B cell (primary cell): Measurements from ENCODE around the gene PLBD2. TPM values are rescaled to one million over a fixed set of nuclear protein-coding genes. Genes with fewer than 3 reads are reported as not detected.

Source experiments
- ATAC-seq: fragments of 200-7000 bp; cut with Tn5 transposase; one replicate; pipeline ENCODE4 v1.10.0; 2021; ENCODE audit warnings: low read depth, mild to moderate bottlenecking, moderate number of reproducible peaks, moderate library complexity
- CTCF ChIA-PET: fragments of 350-600 bp; sonication (Branson Sonifier 250); formaldehyde crosslinking; loops from one replicate; lab custom pipeline; 2021; ENCODE audit warnings: antibody characterized with exemption, inconsistent platforms; lab: Charles Lee
- POLR2A ChIA-PET: fragments of 350-600 bp; sonication (Branson Sonifier 250); formaldehyde crosslinking; loops from one replicate; lab custom pipeline; 2021; ENCODE audit warnings: antibody characterized with exemption; lab: Charles Lee
- DNase-seq: peaks from one replicate; pipeline ENCODE4 v3.0.0; 2013
- H2AFZ ChIP-seq: 2 replicates; pipeline ENCODE4 v1.6.1; 2012; ENCODE audit warnings: mild to moderate bottlenecking, low read depth, low read length; ENCODE audit not compliant: insufficient read depth, poor library complexity, severe bottlenecking
- H3K27ac ChIP-seq, 2 donors: 1 replicate in 1 of 2; 2 replicates in 1 of 2; pipeline ENCODE4 v1.5.1; 2012 to 2013; ENCODE audit warnings: low read length in 2 of 2, mild to moderate bottlenecking in 2 of 2, moderate library complexity in 1 of 2
- H3K27me3 ChIP-seq, 4 experiments: fragments of 200-600 bp in 1 of 4; sonication (generic) in 1 of 4; replicated peaks in 1 of 4; 1 replicate in 2 of 4; 2 replicates in 2 of 4; pipeline versions ENCODE4 v1.6.1 to v1.7.0; 2013 to 2016; ENCODE audit warnings: low read length in 3 of 4, mild to moderate bottlenecking in 2 of 4, mixed read lengths in 1 of 4, moderate library complexity in 1 of 4; ENCODE audit not compliant: insufficient read depth in 4 of 4, control insufficient read depth in 3 of 4; ENCODE audit errors: control extremely low read depth in 1 of 4
- H3K36me3 ChIP-seq, 2 experiments: replicated peaks in 1 of 2; 1 replicate in 1 of 2; 2 replicates in 1 of 2; pipeline versions ENCODE4 v1.6.1 to v1.7.1; 2013; ENCODE audit warnings: low read length in 1 of 2; ENCODE audit not compliant: insufficient read depth in 2 of 2, control insufficient read depth in 1 of 2; ENCODE audit errors: control extremely low read depth in 1 of 2, extremely low read depth in 1 of 2
- H3K4me1 ChIP-seq, 2 donors: fragments of 200-600 bp in 1 of 2; sonication (generic) in 1 of 2; 1 replicate in 1 of 2; 2 replicates in 1 of 2; pipeline versions ENCODE4 v1.5.1 to v1.6.1; 2013 to 2017; ENCODE audit warnings: low read length in 2 of 2; ENCODE audit not compliant: control insufficient read depth in 2 of 2, insufficient read depth in 2 of 2
- H3K4me2 ChIP-seq: replicated peaks from 2 replicates; pipeline ENCODE3; 2012; ENCODE audit warnings: mild to moderate bottlenecking, low read depth, low read length; ENCODE audit not compliant: poor library complexity, severe bottlenecking
- H3K4me3 ChIP-seq, 5 experiments: fragments of 200-600 bp in 1 of 5; sonication (generic) in 1 of 5; 1 replicate in 3 of 5; 2 replicates in 2 of 5; pipeline versions ENCODE4 v1.5.1 to v1.7.0; 2011 to 2016; ENCODE audit warnings: low read length in 4 of 5, mild to moderate bottlenecking in 4 of 5, low read depth in 2 of 5, control low read depth in 1 of 5, moderate library complexity in 1 of 5; ENCODE audit not compliant: insufficient read depth in 1 of 5; ENCODE audit errors: control extremely low read depth in 1 of 5, extremely low read depth in 1 of 5
- H3K79me2 ChIP-seq: fragments of 200-600 bp; sonication (generic); one replicate; pipeline ENCODE4 v1.6.0; 2016; ENCODE audit warnings: low read length; ENCODE audit not compliant: control insufficient read depth, insufficient read depth
- H3K9ac ChIP-seq: fragments of 200-600 bp; sonication (generic); 2 replicates; pipeline ENCODE4 v1.6.1; 2017; ENCODE audit warnings: mild to moderate bottlenecking, low read length, moderate library complexity
- H3K9me3 ChIP-seq, 3 donors: one replicate each; pipeline versions ENCODE4 v1.6.1 to v1.7.1; 2013; ENCODE audit warnings: low read length in 2 of 3; ENCODE audit not compliant: control insufficient read depth in 2 of 3, insufficient read depth in 1 of 3; ENCODE audit errors: control extremely low read depth in 1 of 3
- H4K20me1 ChIP-seq: 2 replicates; pipeline ENCODE4 v1.6.0; 2012; ENCODE audit warnings: mild to moderate bottlenecking, low read length; ENCODE audit not compliant: insufficient read depth, control insufficient read depth, poor library complexity, severe bottlenecking
- H3K27ac Mint-ChIP-seq: one replicate; pipeline ENCODE4 v1.8.0; 2021; ENCODE audit warnings: mixed read lengths
- H3K27me3 Mint-ChIP-seq: one replicate; pipeline ENCODE4 v1.8.0; 2021; ENCODE audit warnings: mixed read lengths
- H3K4me1 Mint-ChIP-seq: one replicate; pipeline ENCODE4 v1.8.0; 2021; ENCODE audit warnings: mixed read lengths
- H3K4me3 Mint-ChIP-seq: one replicate; pipeline ENCODE4 v1.8.0; 2021; ENCODE audit warnings: mixed read lengths
- H3K9me3 Mint-ChIP-seq: one replicate; pipeline ENCODE4 v1.8.0; 2022; ENCODE audit warnings: mixed read lengths; ENCODE audit not compliant: insufficient read depth
- CTCF ChIP-seq: fragments of 200-600 bp; IDR thresholded peaks from one replicate; pipeline ENCODE4 v1.8.0; 2022; ENCODE audit warnings: antibody characterized with exemption, mild to moderate bottlenecking
- EZH2 ChIP-seq: IDR thresholded peaks from 2 replicates; pipeline ENCODE4 v1.6.1; 2012; ENCODE audit warnings: borderline replicate concordance, low read depth, mild to moderate bottlenecking, moderate library complexity, low read length; ENCODE audit not compliant: insufficient read depth, poor library complexity, severe bottlenecking
- WGBS: methylation state at CpG from one replicate; pipeline ENCODE4 v1.1.5; 2013; ENCODE audit warnings: missing lambda C conversion rate; ENCODE audit not compliant: insufficient coverage; 5-methylcytosine and 5-hydroxymethylcytosine counted together
- intact Hi-C: fragments of 100-400 bp; cut with micrococcal nuclease; formaldehyde crosslinking; loops from one replicate; pipeline ENCODE4 v1.10.0; 2022
- polyA plus RNA-seq: library from polyadenylated mRNA; depleted of rRNA; stranded (reverse); fragments of >200 nt; gene quantifications from 2 replicates; pipeline ENCODE4 v1.2.3, GENCODE V29; 2012
- total RNA-seq, 2 donors: library from RNA; stranded (reverse); fragments of 120-200 nt in 1 of 2; gene quantifications; 1 replicate in 1 of 2; 2 replicates in 1 of 2; pipeline versions ENCODE4 v1.2.3 to v1.2.4, GENCODE V29; 2013 to 2022

The PLBD2 gene
- total and polyA plus RNA-seq, 2 donors (not counting 1 experiment from before 2014, with no cell fraction given) = 2.9 to 11.6 TPM

GRCh38 chr12:113384778-113385177, 26.4 kb downstream of the PLBD2 start:
- POLR2A ChIA-PET = no interaction called here
- TF ChIP-seq CTCF (no peak), EZH2 (no peak)

DNA sequence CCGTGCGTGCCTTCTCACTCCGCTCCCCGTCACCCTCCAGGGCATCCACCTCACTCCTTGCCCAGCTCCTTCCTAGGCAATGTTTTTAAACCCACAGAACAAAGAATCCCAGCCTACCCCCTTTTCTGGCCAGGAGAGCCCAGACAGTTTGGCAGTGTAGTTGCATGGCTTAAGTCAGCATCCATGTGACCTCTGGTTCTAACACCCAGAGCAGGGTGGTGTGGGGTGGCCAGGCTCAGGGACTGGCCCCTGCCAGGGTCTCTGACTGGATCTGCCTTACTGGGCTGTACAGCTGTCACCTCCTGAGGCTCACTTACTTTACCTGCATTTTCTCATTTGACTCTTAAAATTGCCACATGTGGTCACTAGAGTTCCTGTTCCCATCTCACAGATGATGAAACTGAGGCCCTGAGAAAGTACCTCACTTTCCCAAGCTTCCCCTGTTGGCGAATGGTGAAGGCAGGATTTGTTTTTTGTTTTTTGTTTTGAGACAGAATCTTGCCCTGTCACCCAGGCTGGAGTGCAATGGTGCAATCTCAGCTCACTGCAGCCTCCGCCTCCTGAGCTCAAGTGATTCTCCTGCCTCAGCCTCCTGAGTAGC, 27.0 kb downstream of the PLBD2 start:
- Histone ChIP-seq H4K20me1 (no peaks in the 10 kb centered on the region), H3K4me3 (no peak overlapping the region), H3K27ac (no peak overlapping the region), H3K4me2 (no peak overlapping the region), H2AFZ (no peak overlapping the region), H3K27me3 (no peaks in the 10 kb centered on the region), H3K79me2 (no peaks in the 10 kb centered on the region), H3K9me3 (no peaks in the 10 kb centered on the region), H3K36me3 (peaks cover 0 to 11% of the 10 kb centered on the region in 2 experiments), H3K4me1 (no peaks in the 10 kb centered on the region), H3K9ac (no peak overlapping the region)
- H3K9me3 Mint-ChIP-seq = no peaks in the 10 kb centered on the region
- TF ChIP-seq CTCF = no peak
- no peak for TF ChIP-seq EZH2
- H3K27ac Mint-ChIP-seq = no peak overlapping the region
- ATAC-seq (no peak), DNase-seq (no peak)
- ChIA-PET CTCF (no interaction called here), POLR2A (no interaction called here)
- intact Hi-C loops = no loop called here
- H3K4me3 Mint-ChIP-seq = no peak overlapping the region
- WGBS = 98% methylated on average over 5 of the region's 6 CpGs
- no peaks in the 10 kb centered on the region for H3K4me1 Mint-ChIP-seq
- no peaks in the 10 kb centered on the region for H3K27me3 Mint-ChIP-seq

More at GRCh38 chr12:113384778-113385177, 26.4 kb downstream of the PLBD2 start:
- Histone ChIP-seq H3K4me1 (no peaks in the 10 kb centered on the region), H3K9me3 (no peaks in the 10 kb centered on the region), H3K4me3 (no peak overlapping the region), H3K9ac (no peak overlapping the region), H3K36me3 (peaks cover 0 to 11% of the 10 kb centered on the region in 2 experiments), H3K27me3 (no peaks in the 10 kb centered on the region), H3K79me2 (no peaks in the 10 kb centered on the region), H3K27ac (no peak overlapping the region), H3K4me2 (no peak overlapping the region), H2AFZ (no peak overlapping the region), H4K20me1 (no peaks in the 10 kb centered on the region)
- H3K27me3 Mint-ChIP-seq = no peaks in the 10 kb centered on the region
- 91% methylated on average over 11 of the region's 14 CpGs for WGBS
- no peaks in the 10 kb centered on the region for H3K9me3 Mint-ChIP-seq
- no peak overlapping the region for H3K27ac Mint-ChIP-seq
- H3K4me1 Mint-ChIP-seq = no peaks in the 10 kb centered on the region
- DNase-seq = no peak
- no peak overlapping the region for H3K4me3 Mint-ChIP-seq
- ATAC-seq = no peak
- CTCF ChIA-PET = no interaction called here
- intact Hi-C loops = no loop called here
